GM12865 (cell line): ENCODE results near the gene LTB.

Source experiments
- DNase-seq: peaks from one replicate; pipeline ENCODE4 v3.0.0; 2010; ENCODE audit warnings: low read depth
- H3K4me3 ChIP-seq: 2 replicates; pipeline ENCODE4 v1.5.1; 2011; ENCODE audit warnings: mild to moderate bottlenecking, low read depth, low read length, control low read depth
- TF ChIP-seq, protein P1 (sequence below): IDR thresholded peaks from 2 replicates; pipeline ENCODE4 v1.5.1; 2011; ENCODE audit warnings: low read length, control low read depth, low read depth, inconsistent platforms; ENCODE audit not compliant: insufficient read depth; ENCODE audit errors: missing control alignments

Gene LTB

GRCh38 chr6:31541658-31542521 is 40.3 kb downstream of the LTB start, which contains the start of gene DDX39B:
TSS of gene DDX39B (minus strand) at chr6:31542003. CDS start at chr6:31540532, 1,471 bp downstream.
- peak; percentile 98 for DNase-seq
- H3K4me3 ChIP-seq = peak within 1 kb of the TSS; percentile 84
- TF ChIP-seq, protein P1, sequence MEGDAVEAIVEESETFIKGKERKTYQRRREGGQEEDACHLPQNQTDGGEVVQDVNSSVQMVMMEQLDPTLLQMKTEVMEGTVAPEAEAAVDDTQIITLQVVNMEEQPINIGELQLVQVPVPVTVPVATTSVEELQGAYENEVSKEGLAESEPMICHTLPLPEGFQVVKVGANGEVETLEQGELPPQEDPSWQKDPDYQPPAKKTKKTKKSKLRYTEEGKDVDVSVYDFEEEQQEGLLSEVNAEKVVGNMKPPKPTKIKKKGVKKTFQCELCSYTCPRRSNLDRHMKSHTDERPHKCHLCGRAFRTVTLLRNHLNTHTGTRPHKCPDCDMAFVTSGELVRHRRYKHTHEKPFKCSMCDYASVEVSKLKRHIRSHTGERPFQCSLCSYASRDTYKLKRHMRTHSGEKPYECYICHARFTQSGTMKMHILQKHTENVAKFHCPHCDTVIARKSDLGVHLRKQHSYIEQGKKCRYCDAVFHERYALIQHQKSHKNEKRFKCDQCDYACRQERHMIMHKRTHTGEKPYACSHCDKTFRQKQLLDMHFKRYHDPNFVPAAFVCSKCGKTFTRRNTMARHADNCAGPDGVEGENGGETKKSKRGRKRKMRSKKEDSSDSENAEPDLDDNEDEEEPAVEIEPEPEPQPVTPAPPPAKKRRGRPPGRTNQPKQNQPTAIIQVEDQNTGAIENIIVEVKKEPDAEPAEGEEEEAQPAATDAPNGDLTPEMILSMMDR = no peak

- TF ChIP-seq, protein P1 = no peak
- H3K4me3 ChIP-seq = peak overlapping the region; percentile 84
- DNase-seq = peak; percentile 82
Measured at GRCh38 chr6:31541059-31541657, 41.1 kb downstream of the LTB start.

GRCh38 chr6:31540640-31541039 is 41.6 kb downstream of the LTB start:
- TF ChIP-seq, protein P1 = no peak
- no peak for DNase-seq
- peak overlapping the region; percentile 84 for H3K4me3 ChIP-seq

- TF ChIP-seq, protein P1 = no peak
- no peak for DNase-seq
- peak overlapping the region; percentile 84 for H3K4me3 ChIP-seq
Measured at GRCh38 chr6:31538805-31539400, 43.3 kb downstream of the LTB start.

DNA sequence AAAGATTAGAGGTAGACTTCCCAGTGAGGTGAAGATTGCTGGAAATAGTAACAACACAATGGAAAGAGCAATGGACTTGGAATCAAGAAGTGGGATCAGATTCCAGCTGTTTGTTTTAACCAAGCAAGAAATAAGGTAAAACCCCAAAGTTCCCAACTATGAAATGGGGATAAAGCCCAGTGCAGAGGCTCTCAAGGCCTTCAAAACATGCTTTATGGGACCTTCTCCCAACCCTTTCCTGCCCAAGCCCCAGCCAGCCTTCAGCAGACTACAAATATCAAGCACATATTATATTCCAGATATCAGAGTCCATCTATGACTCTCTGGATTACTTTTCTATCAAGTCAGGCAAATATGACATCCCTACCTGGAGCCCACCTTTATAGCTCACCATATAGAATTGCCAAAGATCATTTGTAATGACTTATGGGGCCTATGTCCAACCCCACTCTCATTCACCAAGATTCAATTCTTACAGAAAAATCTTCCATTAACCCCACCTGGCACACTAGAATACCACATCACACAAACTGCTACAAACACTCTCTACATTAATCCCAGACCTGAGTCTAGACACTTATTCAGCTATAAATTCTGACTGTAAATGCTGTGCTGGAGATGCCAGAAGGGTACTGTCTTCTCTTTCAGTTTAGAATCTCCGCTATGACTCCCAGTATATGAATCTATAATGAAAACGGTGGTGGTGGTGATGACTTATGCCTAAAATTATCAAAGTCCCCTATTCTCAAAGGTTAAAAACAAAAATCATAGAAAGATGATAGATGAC is 46.5 kb downstream of the LTB start:
- DNase-seq = no peak
- H3K4me3 ChIP-seq = no peak overlapping the region
- TF ChIP-seq, protein P1 = no peak

DNA sequence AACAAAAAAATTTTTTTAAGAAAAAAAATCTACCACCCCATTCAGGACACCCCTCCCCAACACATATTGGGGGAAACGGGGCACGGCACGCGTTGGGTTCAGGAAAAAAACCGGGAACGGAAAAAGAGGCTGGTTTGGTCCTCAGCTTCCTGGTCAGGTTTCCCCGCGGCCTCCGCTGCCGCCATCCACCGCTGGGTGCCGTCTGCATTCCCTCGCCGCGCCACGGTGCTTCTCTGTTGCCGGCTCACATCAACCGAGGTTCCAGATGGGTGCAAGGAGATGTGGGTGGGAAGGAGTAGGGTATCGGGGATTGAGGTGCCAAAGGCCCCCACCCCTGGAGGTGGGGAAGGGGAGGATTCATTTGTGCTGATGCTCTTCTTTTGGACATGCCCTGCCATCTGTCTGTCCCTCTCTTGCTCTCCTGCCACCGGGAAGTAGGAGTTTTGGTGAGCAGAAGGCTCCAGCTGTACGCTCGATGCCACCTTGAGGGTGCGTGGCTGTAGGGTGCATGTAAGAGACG is 47.6 kb downstream of the LTB start:
- TF ChIP-seq, protein P1 = no peak
- H3K4me3 ChIP-seq = no peak overlapping the region
- no peak for DNase-seq
